ENCODE measurements around the gene ANKFN1. TPM values are rescaled to one million over a fixed set of nuclear protein-coding genes. Genes with fewer than 3 reads are reported as not detected.
A peak's percentile ranks its signal among the peaks of the same experiment; 100 is the strongest.

Gene ANKFN1
- total and polyA plus RNA-seq, 7 donors, result 0.12 to 0.55 (median 0.26) TPM; not detected in 3

DNA sequence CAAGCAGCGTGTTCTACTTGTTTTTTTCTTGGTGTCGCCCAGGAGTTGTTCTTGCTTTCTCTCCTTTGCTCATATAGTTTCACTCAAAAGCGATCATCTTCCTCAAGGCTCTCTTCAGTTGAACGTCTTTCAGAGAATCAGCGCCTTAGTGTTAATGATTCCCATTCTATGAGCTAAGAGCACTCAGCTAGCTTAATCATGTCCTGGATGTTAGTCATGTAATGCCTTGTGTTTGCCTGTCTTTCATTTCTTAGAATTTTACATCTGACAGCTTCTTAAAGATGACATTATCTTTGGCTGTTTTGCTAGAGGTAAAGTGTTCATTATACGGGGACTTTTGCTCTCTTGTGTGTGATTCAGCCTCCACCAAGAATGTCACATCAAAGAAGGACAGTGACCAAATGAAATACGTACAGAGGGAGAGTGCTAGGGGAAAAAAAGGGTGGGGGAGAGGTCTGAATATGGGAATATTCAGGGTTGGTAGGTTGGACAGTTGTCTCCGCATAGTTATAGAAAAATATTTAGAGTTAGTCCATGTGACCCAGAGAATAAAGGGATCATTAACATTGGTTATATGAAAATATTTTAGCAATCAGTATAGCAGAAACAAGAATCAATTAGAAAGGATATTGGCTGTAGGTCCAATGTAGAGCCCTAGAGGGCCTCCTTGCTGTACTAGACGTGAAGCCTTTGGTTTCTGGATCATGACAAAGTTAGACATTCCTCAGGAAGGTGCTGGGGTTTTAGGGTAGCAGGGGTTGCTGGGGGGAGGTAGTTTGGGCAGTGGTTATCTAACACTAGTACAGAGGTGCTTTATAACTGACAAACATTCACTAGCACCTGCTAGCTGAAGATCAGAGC is 31.9 kb upstream of the ANKFN1 start:
- TF ChIP-seq POLR2AphosphoS5 (IDR thresholded peaks at IDR 0.05) (no peak), EP300 (IDR thresholded peaks at IDR 0.05) (no peak)
- 88 to 89% methylated on average over 9 of the region's 9 CpGs for WGBS, 2 donors
- H3K4me3 ChIP-seq, result no peak overlapping the region
- no peaks in the 10 kb centered on the region for H3K9me3 ChIP-seq
- H3K27ac ChIP-seq, result no peak overlapping the region
- intact Hi-C loops (cut with DNase I), result no loop called here
- no peaks in the 10 kb centered on the region for H3K27me3 ChIP-seq
- DNase-seq, result no peak
- H3K36me3 ChIP-seq, result no peaks in the 10 kb centered on the region
- peaks cover 0 to 6% (median 2%) of the 10 kb centered on the region in 4 donors for H3K4me1 ChIP-seq

DNA sequence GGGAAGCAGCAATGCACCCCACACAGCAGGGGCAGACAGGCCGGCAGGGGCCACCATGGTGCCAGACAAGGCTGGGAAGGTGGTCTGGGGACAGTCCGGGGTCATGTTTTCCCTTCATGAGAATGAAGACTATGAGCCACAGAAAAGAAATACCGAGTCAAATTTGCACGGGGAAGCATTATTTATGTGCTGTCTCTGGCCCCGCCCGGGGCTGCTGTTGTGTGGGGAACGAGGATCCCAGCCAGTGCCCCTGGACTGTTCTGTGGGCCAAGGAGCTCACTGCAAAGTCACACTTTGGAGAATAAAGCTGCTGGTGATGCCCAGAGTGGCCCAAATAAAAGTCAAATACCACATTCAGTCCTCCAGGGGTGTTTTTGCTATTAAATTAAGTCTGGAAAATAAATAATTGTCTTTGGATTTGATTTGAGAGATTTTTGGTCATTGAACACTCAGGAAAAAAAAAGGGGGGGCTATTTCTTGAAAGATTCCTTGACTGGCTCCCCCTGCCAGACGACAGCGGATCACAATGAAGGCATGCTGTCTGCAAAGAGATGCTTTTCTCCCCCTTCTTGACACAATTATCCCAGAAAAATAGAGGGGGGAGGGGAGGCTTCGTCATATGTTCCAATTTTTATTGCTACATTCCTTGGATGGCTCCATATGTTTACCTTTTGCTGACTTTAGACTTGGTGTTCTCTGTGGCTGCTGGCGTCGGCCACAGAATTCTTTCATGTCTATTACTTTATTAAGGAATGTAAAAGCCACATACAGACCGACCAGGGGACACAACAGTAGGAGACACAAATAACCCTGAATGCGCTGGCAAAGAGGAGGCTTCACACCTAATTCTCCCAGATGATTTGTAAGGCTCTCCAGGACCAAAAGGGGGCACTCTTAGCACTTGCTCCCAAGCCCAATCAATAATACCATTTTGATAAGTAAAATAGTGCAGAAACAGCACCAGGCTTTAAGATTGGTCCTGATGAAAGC is 27.1 kb upstream of the ANKFN1 start:
- no peaks in the 10 kb centered on the region for H3K9me3 ChIP-seq
- no peak overlapping the region for H3K27ac ChIP-seq
- H3K4me3 ChIP-seq, result no peak overlapping the region
- no peaks in the 10 kb centered on the region for H3K27me3 ChIP-seq
- intact Hi-C loops (cut with DNase I), result no loop called here
- no peaks in the 10 kb centered on the region for H3K36me3 ChIP-seq
- no peak for DNase-seq
- peaks cover 0 to 9% (median 2%) of the 10 kb centered on the region in 4 donors for H3K4me1 ChIP-seq
- TF ChIP-seq POLR2A (IDR thresholded peaks at IDR 0.05) (no peak), POLR2AphosphoS5 (IDR thresholded peaks at IDR 0.05) (no peak), EP300 (IDR thresholded peaks at IDR 0.05) (no peak)
- TF ChIP-seq, protein P1, sequence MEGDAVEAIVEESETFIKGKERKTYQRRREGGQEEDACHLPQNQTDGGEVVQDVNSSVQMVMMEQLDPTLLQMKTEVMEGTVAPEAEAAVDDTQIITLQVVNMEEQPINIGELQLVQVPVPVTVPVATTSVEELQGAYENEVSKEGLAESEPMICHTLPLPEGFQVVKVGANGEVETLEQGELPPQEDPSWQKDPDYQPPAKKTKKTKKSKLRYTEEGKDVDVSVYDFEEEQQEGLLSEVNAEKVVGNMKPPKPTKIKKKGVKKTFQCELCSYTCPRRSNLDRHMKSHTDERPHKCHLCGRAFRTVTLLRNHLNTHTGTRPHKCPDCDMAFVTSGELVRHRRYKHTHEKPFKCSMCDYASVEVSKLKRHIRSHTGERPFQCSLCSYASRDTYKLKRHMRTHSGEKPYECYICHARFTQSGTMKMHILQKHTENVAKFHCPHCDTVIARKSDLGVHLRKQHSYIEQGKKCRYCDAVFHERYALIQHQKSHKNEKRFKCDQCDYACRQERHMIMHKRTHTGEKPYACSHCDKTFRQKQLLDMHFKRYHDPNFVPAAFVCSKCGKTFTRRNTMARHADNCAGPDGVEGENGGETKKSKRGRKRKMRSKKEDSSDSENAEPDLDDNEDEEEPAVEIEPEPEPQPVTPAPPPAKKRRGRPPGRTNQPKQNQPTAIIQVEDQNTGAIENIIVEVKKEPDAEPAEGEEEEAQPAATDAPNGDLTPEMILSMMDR (IDR thresholded peaks at IDR 0.05), result peak in 1 of 4 experiments; percentile 28
- 51 to 68% methylated on average over 14 of the region's 14 CpGs for WGBS, 2 donors

DNA sequence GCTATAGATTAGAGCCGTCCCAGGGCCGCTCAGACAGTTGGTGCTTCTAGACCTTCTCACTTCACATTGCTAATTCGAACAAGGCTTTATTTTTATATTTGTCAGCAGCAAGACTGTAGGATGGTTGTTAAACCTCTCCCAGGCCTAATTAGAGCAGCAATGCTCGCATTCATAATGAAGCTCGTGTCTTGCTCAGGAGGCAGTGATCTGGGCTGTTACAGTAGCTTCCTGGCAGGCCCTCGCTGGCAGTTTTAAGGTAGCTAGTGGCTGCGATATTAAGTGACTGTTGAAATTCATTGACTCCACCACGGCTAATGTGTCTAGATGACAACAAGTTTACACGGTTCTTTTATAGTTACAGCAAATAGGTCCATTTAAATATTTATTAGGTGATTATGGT is 23.2 kb upstream of the ANKFN1 start:
- H3K4me3 ChIP-seq, result no peak overlapping the region
- intact Hi-C loops (cut with DNase I), result loop anchor here (10.0 kb wide), 1 partner anchor 185 kb away; no protein-coding TSS in a partner anchor
- H3K4me1 ChIP-seq, result peaks cover 0 to 9% (median 2%) of the 10 kb centered on the region in 4 donors
- no peak for TF ChIP-seq POLR2A (IDR thresholded peaks at IDR 0.05)
- TF ChIP-seq, protein P1 (IDR thresholded peaks at IDR 0.05), result no peak
- TF ChIP-seq POLR2AphosphoS5 (IDR thresholded peaks at IDR 0.05), result no peak
- TF ChIP-seq EP300 (IDR thresholded peaks at IDR 0.05), result no peak
- no peaks in the 10 kb centered on the region for H3K27me3 ChIP-seq
- no peaks in the 10 kb centered on the region for H3K9me3 ChIP-seq
- no peaks in the 10 kb centered on the region for H3K36me3 ChIP-seq
- 87% methylated on average over 9 of the region's 9 CpGs for WGBS, 2 donors
- DNase-seq, result no peak
- H3K27ac ChIP-seq, result no peak overlapping the region

DNA sequence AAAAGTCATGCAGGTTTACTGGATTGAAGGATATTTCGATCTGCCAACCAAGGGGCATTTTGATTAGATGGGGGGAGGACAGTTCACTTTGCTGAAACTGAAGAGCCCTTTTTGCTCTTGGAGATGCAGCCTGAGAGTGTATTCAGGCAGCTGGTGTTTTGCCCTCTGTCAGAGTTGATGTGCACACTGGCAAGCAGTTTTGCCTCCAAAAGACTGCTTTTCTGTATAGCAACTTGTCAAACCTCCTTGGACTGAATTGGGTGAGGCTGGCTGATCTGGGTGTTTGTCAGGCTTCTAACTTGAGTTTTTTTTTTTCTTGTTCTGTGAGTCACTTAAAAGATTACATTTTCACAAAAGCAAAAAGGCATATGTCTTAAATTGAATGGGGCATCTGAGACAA is 22.6 kb upstream of the ANKFN1 start:
- Histone ChIP-seq H3K4me3 (no peak overlapping the region), H3K27me3 (no peaks in the 10 kb centered on the region), H3K27ac (no peak overlapping the region), H3K4me1 (peaks cover 0 to 9% (median 2%) of the 10 kb centered on the region in 4 donors), H3K9me3 (no peaks in the 10 kb centered on the region), H3K36me3 (no peaks in the 10 kb centered on the region)
- 83 to 85% methylated on average over 1 of the region's 1 CpG for WGBS, 2 donors
- DNase-seq, result no peak
- TF ChIP-seq POLR2A (IDR thresholded peaks at IDR 0.05), result no peak
- TF ChIP-seq, protein P1 (IDR thresholded peaks at IDR 0.05), result no peak
- no peak for TF ChIP-seq EP300 (IDR thresholded peaks at IDR 0.05)
- no peak for TF ChIP-seq POLR2AphosphoS5 (IDR thresholded peaks at IDR 0.05)
- intact Hi-C loops (cut with DNase I), result loop anchor here (10.0 kb wide), 1 partner anchor 184 kb away; no protein-coding TSS in a partner anchor
